ENCODE measurements around the gene PRKAR2B. TPM values are rescaled to one million over a fixed set of nuclear protein-coding genes. Genes with fewer than 3 reads are reported as not detected.

The PRKAR2B gene
- total and polyA plus RNA-seq, 4 experiments from 2014 or later, result 0.29 to 0.47 (median 0.43) TPM

DNA sequence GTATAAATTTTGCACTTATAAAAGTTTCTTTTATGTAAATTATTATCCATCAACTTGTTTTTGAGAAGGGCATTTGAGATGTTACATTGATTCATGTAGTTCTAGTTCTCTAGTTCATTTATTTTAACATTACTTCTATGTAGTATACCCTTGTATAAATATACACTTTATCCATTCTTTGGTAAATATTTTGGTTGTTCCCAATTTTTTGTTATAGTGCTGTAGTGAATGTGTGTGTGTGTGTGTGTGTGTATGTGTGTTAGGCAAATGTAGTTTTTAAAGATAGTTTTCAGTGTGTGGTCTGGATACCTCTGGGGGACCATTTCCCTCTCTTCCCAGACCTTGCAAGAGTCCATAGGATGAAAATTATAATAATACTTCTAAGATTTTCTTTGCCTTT, 15.0 kb downstream of the PRKAR2B start:
- Mint-ChIP-seq H3K36me3 (no peaks in the 10 kb centered on the region), H3K9me3 (peaks cover 0 to 3% (median 0%) of the 10 kb centered on the region in 8 donors)
- POLR2A ChIA-PET (ENCODE audit: partially characterized antibody), result no interaction called here

DNA sequence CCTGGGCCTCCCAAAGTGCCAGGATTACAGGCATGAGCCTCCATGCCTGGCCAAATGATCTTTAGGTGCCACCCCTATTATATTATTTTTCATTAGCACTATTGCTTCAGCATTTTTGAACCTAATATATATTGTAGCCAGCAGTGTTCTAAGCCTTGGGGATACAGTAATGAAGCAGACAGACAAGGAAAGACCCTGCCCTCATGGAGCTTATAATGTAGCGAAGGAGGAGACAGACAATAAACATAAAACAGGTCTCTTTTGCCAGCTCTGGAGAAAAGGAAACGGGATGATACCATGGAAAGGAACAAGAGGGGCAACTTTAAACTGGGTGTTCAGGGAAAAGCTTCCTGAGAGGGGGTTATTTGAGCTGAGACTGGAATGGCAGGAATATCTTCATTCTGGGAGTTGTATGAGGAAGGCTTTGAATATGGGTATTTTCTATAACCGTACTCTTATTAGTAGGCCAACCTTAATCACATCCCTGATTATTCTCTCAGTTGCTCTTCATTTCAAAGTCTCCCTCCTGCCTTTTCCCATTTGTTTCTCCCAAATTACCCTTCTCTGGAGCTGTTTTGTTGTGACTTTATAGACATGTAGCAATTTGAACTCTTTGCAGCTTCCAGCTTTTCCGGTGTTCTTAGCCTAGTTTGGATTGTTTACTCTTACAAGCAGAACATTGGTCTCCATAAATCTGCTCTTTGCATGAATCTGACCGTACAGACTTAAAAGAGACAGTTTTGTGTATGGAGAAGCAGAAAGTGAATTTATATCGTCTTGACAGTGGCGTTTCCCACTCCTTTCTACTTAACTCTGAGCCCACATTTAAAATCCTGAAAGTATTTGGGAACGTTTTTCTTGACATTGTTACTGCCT, 19.0 kb downstream of the PRKAR2B start:
- CTCF ChIA-PET (ENCODE audit: partially characterized antibody), result no interaction called here
- DNase-seq, result no peak
- H3K9me3 Mint-ChIP-seq, result peaks cover 0 to 3% (median 0%) of the 10 kb centered on the region in 8 donors
- H3K27me3 ChIP-seq (ENCODE audit: insufficient read depth, low read length), result no peaks in the 10 kb centered on the region
- no peak overlapping the region for H3K27ac Mint-ChIP-seq
- POLR2A ChIA-PET (ENCODE audit: partially characterized antibody), result no interaction called here
- intact Hi-C loops (cut with micrococcal nuclease), result loop anchor here (5.0 kb wide), 1 partner anchor 481 kb away; no protein-coding TSS in a partner anchor
- H3K27ac ChIP-seq (ENCODE audit: low read depth, low read length), result no peak overlapping the region
- H3K36me3 Mint-ChIP-seq, result no peaks in the 10 kb centered on the region
- no peaks in the 10 kb centered on the region for H3K4me1 Mint-ChIP-seq
- H3K4me3 ChIP-seq (ENCODE audit: low read length in 2 of 2), result no peak overlapping the region
- peaks cover 0 to 10% of the 10 kb centered on the region in 2 donors for H3K27me3 Mint-ChIP-seq
- no peaks in the 10 kb centered on the region for H3K36me3 ChIP-seq (ENCODE audit: insufficient read depth, low read length)
- H3K4me3 Mint-ChIP-seq, result no peak overlapping the region
- no peaks in the 10 kb centered on the region for H3K4me1 ChIP-seq (ENCODE audit: insufficient read depth, low read length)
- H3K9me3 ChIP-seq (ENCODE audit: control insufficient read depth in 1 of 2, low read length in 2 of 2), result no peaks in the 10 kb centered on the region

More for the DNA sequence above, 15.0 kb downstream of the PRKAR2B start:
- Mint-ChIP-seq H3K4me3 (no peak overlapping the region), H3K4me1 (no peaks in the 10 kb centered on the region), H3K27me3 (peaks cover 2 to 7% of the 10 kb centered on the region in 2 donors), H3K27ac (no peak overlapping the region)
- intact Hi-C loops (cut with micrococcal nuclease), result no loop called here
- Histone ChIP-seq H3K4me1 (ENCODE audit: insufficient read depth, low read length) (no peaks in the 10 kb centered on the region), H3K9me3 (ENCODE audit: control insufficient read depth in 1 of 2, low read length in 2 of 2) (no peaks in the 10 kb centered on the region), H3K36me3 (ENCODE audit: insufficient read depth, low read length) (no peaks in the 10 kb centered on the region), H3K27ac (ENCODE audit: low read depth, low read length) (no peak overlapping the region), H3K27me3 (ENCODE audit: insufficient read depth, low read length) (no peaks in the 10 kb centered on the region), H3K4me3 (ENCODE audit: low read length in 2 of 2) (no peak overlapping the region)
- no peak for DNase-seq
- CTCF ChIA-PET (ENCODE audit: partially characterized antibody), result no interaction called here

- H3K27ac Mint-ChIP-seq, result no peak overlapping the region
- H3K4me1 ChIP-seq (ENCODE audit: insufficient read depth, low read length), result no peaks in the 10 kb centered on the region
- H3K36me3 ChIP-seq (ENCODE audit: insufficient read depth, low read length), result no peaks in the 10 kb centered on the region
- no peaks in the 10 kb centered on the region for H3K9me3 ChIP-seq (ENCODE audit: control insufficient read depth in 1 of 2, low read length in 2 of 2)
- H3K27ac ChIP-seq (ENCODE audit: low read depth, low read length), result no peak overlapping the region
- intact Hi-C loops (cut with micrococcal nuclease), result loop anchor here (5.0 kb wide), 1 partner anchor 482 kb away; no protein-coding TSS in a partner anchor
- DNase-seq, result no peak
- H3K36me3 Mint-ChIP-seq, result no peaks in the 10 kb centered on the region
- no peak overlapping the region for H3K4me3 ChIP-seq (ENCODE audit: low read length in 2 of 2)
- ChIA-PET CTCF (ENCODE audit: partially characterized antibody) (no interaction called here), POLR2A (ENCODE audit: partially characterized antibody) (no interaction called here)
- H3K27me3 ChIP-seq (ENCODE audit: insufficient read depth, low read length), result no peaks in the 10 kb centered on the region
- no peaks in the 10 kb centered on the region for H3K4me1 Mint-ChIP-seq
- peaks cover 0 to 3% (median 0%) of the 10 kb centered on the region in 8 donors for H3K9me3 Mint-ChIP-seq
- no peak overlapping the region for H3K4me3 Mint-ChIP-seq
- H3K27me3 Mint-ChIP-seq, result peaks cover 2 to 10% of the 10 kb centered on the region in 2 donors
Measured at GRCh38 chr7:107064255-107064654, 19.8 kb downstream of the PRKAR2B start.

DNA sequence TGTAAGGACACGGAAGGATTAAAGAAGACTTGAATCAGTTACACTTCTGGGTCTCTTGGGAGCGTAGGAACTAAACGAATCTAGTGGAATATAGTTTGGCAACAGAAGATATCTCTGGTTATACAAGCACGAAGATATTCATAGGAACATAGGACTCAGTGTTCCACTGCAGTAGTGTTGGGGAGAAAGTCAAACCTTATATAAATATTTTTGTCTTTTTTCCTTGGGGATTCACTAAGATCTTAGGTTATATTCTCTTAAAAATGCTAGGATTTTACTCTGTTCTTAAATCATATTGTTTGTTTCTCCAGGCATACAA, 21.4 kb downstream of the PRKAR2B start:
- H3K4me1 ChIP-seq (ENCODE audit: insufficient read depth, low read length), result no peaks in the 10 kb centered on the region
- Mint-ChIP-seq H3K9me3 (peaks cover 0 to 3% (median 0%) of the 10 kb centered on the region in 8 donors), H3K4me1 (no peaks in the 10 kb centered on the region), H3K27me3 (peaks cover 3 to 6% of the 10 kb centered on the region in 2 donors), H3K36me3 (no peaks in the 10 kb centered on the region), H3K4me3 (no peak overlapping the region), H3K27ac (no peak overlapping the region)
- no peak for DNase-seq
- no peak overlapping the region for H3K27ac ChIP-seq (ENCODE audit: low read depth, low read length)
- POLR2A ChIA-PET (ENCODE audit: partially characterized antibody), result no interaction called here
- no peak overlapping the region for H3K4me3 ChIP-seq (ENCODE audit: low read length in 2 of 2)
- CTCF ChIA-PET (ENCODE audit: partially characterized antibody), result no interaction called here
- H3K36me3 ChIP-seq (ENCODE audit: insufficient read depth, low read length), result no peaks in the 10 kb centered on the region
- H3K27me3 ChIP-seq (ENCODE audit: insufficient read depth, low read length), result no peaks in the 10 kb centered on the region
- intact Hi-C loops (cut with micrococcal nuclease), result no loop called here
- no peaks in the 10 kb centered on the region for H3K9me3 ChIP-seq (ENCODE audit: control insufficient read depth in 1 of 2, low read length in 2 of 2)

- Mint-ChIP-seq H3K9me3 (no peaks in the 10 kb centered on the region), H3K4me1 (no peaks in the 10 kb centered on the region), H3K27ac (no peak overlapping the region), H3K27me3 (peaks cover 3 to 6% of the 10 kb centered on the region in 2 donors), H3K4me3 (no peak overlapping the region), H3K36me3 (no peaks in the 10 kb centered on the region)
- intact Hi-C loops (cut with micrococcal nuclease), result no loop called here
- ChIA-PET POLR2A (ENCODE audit: partially characterized antibody) (no interaction called here), CTCF (ENCODE audit: partially characterized antibody) (no interaction called here)
- Histone ChIP-seq H3K9me3 (ENCODE audit: control insufficient read depth in 1 of 2, low read length in 2 of 2) (no peaks in the 10 kb centered on the region), H3K27ac (ENCODE audit: low read depth, low read length) (no peak overlapping the region), H3K36me3 (ENCODE audit: insufficient read depth, low read length) (no peaks in the 10 kb centered on the region), H3K27me3 (ENCODE audit: insufficient read depth, low read length) (no peaks in the 10 kb centered on the region), H3K4me3 (ENCODE audit: low read length in 2 of 2) (no peak overlapping the region), H3K4me1 (ENCODE audit: insufficient read depth, low read length) (no peaks in the 10 kb centered on the region)
- no peak for DNase-seq
Measured at GRCh38 chr7:107068156-107068555, 23.7 kb downstream of the PRKAR2B start.

DNA sequence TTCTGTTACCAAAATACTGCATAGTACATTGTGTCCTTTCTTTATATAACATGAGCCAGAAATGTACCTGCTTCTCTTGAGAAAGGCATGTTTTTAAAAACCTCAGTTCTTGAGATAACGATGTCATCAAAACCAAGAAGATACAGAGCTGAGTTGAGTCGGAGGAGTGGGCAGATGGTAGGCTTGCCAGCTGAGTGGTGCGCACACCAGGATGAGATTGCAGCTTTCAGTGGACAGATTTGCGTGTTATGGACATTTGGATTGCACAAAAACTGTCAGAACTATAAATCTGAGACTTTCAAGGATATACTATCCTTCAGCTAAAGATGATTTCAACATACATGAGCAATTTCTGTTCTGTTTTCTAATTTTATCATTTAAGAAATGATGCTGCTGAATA, 25.0 kb downstream of the PRKAR2B start:
- H3K36me3 Mint-ChIP-seq, result no peaks in the 10 kb centered on the region
- Histone ChIP-seq H3K9me3 (ENCODE audit: control insufficient read depth in 1 of 2, low read length in 2 of 2) (no peaks in the 10 kb centered on the region), H3K4me1 (ENCODE audit: insufficient read depth, low read length) (no peaks in the 10 kb centered on the region), H3K4me3 (ENCODE audit: low read length in 2 of 2) (no peak overlapping the region), H3K27ac (ENCODE audit: low read depth, low read length) (no peak overlapping the region), H3K27me3 (ENCODE audit: insufficient read depth, low read length) (no peaks in the 10 kb centered on the region), H3K36me3 (ENCODE audit: insufficient read depth, low read length) (no peaks in the 10 kb centered on the region)
- H3K9me3 Mint-ChIP-seq, result no peaks in the 10 kb centered on the region
- POLR2A ChIA-PET (ENCODE audit: partially characterized antibody), result no interaction called here
- H3K27me3 Mint-ChIP-seq, result peaks cover 3 to 4% of the 10 kb centered on the region in 2 donors
- H3K4me3 Mint-ChIP-seq, result no peak overlapping the region
- no peak overlapping the region for H3K27ac Mint-ChIP-seq
- CTCF ChIA-PET (ENCODE audit: partially characterized antibody), result no interaction called here
- intact Hi-C loops (cut with micrococcal nuclease), result no loop called here
- H3K4me1 Mint-ChIP-seq, result no peaks in the 10 kb centered on the region
- no peak for DNase-seq

DNA sequence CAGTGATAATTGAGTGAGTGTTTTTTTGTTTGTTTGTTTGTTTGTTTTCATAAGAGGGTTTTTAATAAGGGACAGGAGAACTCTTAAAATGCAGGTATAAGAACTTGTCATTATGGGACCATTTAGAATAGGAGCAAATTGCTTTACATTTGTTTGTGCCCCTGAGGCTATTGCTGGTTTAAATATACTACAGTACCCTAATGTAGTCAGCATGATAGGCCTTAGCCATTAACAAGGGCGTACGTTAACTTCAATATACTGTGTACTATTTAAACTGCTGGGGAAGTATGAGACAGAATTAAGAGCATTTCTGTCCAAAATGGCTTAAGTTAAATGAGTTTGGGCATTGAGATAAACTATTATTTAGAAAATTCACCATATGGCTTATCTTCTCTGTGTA, 26.2 kb downstream of the PRKAR2B start:
- H3K36me3 Mint-ChIP-seq, result no peaks in the 10 kb centered on the region
- no peak overlapping the region for H3K27ac Mint-ChIP-seq
- ChIA-PET POLR2A (ENCODE audit: partially characterized antibody) (no interaction called here), CTCF (ENCODE audit: partially characterized antibody) (no interaction called here)
- Histone ChIP-seq H3K36me3 (ENCODE audit: insufficient read depth, low read length) (no peaks in the 10 kb centered on the region), H3K4me1 (ENCODE audit: insufficient read depth, low read length) (no peaks in the 10 kb centered on the region), H3K27me3 (ENCODE audit: insufficient read depth, low read length) (no peaks in the 10 kb centered on the region), H3K27ac (ENCODE audit: low read depth, low read length) (no peak overlapping the region), H3K4me3 (ENCODE audit: low read length in 2 of 2) (no peak overlapping the region), H3K9me3 (ENCODE audit: control insufficient read depth in 1 of 2, low read length in 2 of 2) (no peaks in the 10 kb centered on the region)
- intact Hi-C loops (cut with micrococcal nuclease), result no loop called here
- H3K9me3 Mint-ChIP-seq, result no peaks in the 10 kb centered on the region
- H3K27me3 Mint-ChIP-seq, result peaks cover under 1 to 3% of the 10 kb centered on the region in 2 donors
- no peak overlapping the region for H3K4me3 Mint-ChIP-seq
- no peak for DNase-seq
- no peaks in the 10 kb centered on the region for H3K4me1 Mint-ChIP-seq

Measured in CD4-positive, alpha-beta memory T cell (primary cell).